Ishikawa (cell line): ENCODE measurements around the gene C1orf122.

ENCODE experiments used
- CEBPB ChIP-seq: IDR thresholded peaks from 2 replicates; pipeline ENCODE4 v1.6.1; 2012
- CREB1 ChIP-seq: IDR thresholded peaks from 2 replicates; pipeline ENCODE4 v1.6.1; 2012; ENCODE audit warnings: low read depth
- EGR1 ChIP-seq: IDR thresholded peaks from 2 replicates; pipeline ENCODE4 v1.6.1; 2012
- EP300 ChIP-seq: IDR thresholded peaks from 2 replicates; pipeline ENCODE4 v1.6.1; 2012; ENCODE audit warnings: borderline replicate concordance
- FOXM1 ChIP-seq: IDR thresholded peaks from 2 replicates; pipeline ENCODE4 v1.6.1; 2012; ENCODE audit warnings: low read depth, borderline replicate concordance
- MAX ChIP-seq: IDR thresholded peaks from 2 replicates; pipeline ENCODE4 v1.6.1; 2012
- NFIC ChIP-seq: IDR thresholded peaks from 2 replicates; pipeline ENCODE4 v1.6.1; 2012
- RAD21 ChIP-seq: IDR thresholded peaks from 2 replicates; pipeline ENCODE4 v1.6.1; 2012; ENCODE audit warnings: low read depth
- TAF1 ChIP-seq: IDR thresholded peaks from 2 replicates; pipeline ENCODE4 v1.6.1; 2012; ENCODE audit warnings: low read depth, mild to moderate bottlenecking
- TCF12 ChIP-seq: IDR thresholded peaks from 2 replicates; pipeline ENCODE4 v1.6.1; 2012; ENCODE audit warnings: low read depth
- TEAD4 ChIP-seq: IDR thresholded peaks from 2 replicates; pipeline ENCODE4 v1.6.1; 2012
- USF1 ChIP-seq: IDR thresholded peaks from 2 replicates; pipeline ENCODE4 v1.6.1; 2012
- YY1 ChIP-seq: IDR thresholded peaks from 2 replicates; pipeline ENCODE4 v1.6.1; 2012; ENCODE audit warnings: low read depth
- ZBTB7A ChIP-seq: IDR thresholded peaks from 2 replicates; pipeline ENCODE4 v1.6.1; 2012; ENCODE audit warnings: low read depth
- TF ChIP-seq, protein P1 (sequence below): IDR thresholded peaks from 2 replicates; pipeline ENCODE4 v1.6.1; 2012; ENCODE audit warnings: low read depth, mild to moderate bottlenecking

Gene C1orf122

DNA sequence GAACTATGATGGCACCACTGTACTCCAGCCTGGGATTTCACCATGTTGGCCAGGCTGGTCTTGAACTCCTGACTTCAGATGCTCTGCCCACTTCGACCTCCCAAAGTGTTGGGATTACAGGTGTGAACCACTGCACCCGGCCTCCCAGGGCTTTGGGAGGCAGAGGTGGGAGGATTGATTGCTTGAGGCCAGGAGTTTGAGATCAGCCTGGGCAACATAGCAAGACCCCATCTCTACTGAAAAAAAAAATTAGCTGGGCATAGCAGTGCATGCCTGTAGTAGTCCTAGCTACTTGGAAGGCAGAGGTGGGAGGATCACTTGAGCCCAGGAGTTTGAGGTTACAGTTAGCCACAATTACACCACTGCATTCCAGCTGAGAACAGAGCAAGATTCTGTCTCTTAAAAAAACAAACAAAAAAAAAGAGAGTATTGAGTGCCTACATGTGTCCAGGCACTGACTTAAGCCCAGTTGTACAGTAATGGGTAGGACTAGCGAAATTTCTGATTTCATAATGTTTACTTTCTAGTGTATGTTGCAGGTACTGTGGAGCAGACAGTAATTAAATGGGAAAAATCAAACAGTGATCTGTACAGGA is 9.7 kb upstream of the C1orf122 start:
- TF ChIP-seq CEBPB: no peak

- TF ChIP-seq EP300 (no peak), RAD21 (no peak), FOXM1 (no peak), ZBTB7A (no peak), YY1 (no peak), TCF12 (no peak), USF1 (no peak), CREB1 (no peak), EGR1 (no peak), MAX (no peak), NFIC (no peak), TEAD4 (no peak), TAF1 (no peak), CEBPB (no peak)
- TF ChIP-seq, protein P1, sequence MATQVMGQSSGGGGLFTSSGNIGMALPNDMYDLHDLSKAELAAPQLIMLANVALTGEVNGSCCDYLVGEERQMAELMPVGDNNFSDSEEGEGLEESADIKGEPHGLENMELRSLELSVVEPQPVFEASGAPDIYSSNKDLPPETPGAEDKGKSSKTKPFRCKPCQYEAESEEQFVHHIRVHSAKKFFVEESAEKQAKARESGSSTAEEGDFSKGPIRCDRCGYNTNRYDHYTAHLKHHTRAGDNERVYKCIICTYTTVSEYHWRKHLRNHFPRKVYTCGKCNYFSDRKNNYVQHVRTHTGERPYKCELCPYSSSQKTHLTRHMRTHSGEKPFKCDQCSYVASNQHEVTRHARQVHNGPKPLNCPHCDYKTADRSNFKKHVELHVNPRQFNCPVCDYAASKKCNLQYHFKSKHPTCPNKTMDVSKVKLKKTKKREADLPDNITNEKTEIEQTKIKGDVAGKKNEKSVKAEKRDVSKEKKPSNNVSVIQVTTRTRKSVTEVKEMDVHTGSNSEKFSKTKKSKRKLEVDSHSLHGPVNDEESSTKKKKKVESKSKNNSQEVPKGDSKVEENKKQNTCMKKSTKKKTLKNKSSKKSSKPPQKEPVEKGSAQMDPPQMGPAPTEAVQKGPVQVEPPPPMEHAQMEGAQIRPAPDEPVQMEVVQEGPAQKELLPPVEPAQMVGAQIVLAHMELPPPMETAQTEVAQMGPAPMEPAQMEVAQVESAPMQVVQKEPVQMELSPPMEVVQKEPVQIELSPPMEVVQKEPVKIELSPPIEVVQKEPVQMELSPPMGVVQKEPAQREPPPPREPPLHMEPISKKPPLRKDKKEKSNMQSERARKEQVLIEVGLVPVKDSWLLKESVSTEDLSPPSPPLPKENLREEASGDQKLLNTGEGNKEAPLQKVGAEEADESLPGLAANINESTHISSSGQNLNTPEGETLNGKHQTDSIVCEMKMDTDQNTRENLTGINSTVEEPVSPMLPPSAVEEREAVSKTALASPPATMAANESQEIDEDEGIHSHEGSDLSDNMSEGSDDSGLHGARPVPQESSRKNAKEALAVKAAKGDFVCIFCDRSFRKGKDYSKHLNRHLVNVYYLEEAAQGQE: no peak
These were observed 5.2 kb upstream of the C1orf122 start for GRCh38 chr1:37802439-37802838.

GRCh38 chr1:37807220-37807554 is 403 bp upstream of the C1orf122 start:
- no peak for TF ChIP-seq CREB1
- no peak for TF ChIP-seq ZBTB7A
- no peak for TF ChIP-seq TEAD4
- TF ChIP-seq USF1: no peak
- TF ChIP-seq YY1: no peak
- no peak for TF ChIP-seq FOXM1
- TF ChIP-seq MAX: no peak
- no peak for TF ChIP-seq NFIC
- TF ChIP-seq RAD21: no peak
- TF ChIP-seq TCF12: no peak

DNA sequence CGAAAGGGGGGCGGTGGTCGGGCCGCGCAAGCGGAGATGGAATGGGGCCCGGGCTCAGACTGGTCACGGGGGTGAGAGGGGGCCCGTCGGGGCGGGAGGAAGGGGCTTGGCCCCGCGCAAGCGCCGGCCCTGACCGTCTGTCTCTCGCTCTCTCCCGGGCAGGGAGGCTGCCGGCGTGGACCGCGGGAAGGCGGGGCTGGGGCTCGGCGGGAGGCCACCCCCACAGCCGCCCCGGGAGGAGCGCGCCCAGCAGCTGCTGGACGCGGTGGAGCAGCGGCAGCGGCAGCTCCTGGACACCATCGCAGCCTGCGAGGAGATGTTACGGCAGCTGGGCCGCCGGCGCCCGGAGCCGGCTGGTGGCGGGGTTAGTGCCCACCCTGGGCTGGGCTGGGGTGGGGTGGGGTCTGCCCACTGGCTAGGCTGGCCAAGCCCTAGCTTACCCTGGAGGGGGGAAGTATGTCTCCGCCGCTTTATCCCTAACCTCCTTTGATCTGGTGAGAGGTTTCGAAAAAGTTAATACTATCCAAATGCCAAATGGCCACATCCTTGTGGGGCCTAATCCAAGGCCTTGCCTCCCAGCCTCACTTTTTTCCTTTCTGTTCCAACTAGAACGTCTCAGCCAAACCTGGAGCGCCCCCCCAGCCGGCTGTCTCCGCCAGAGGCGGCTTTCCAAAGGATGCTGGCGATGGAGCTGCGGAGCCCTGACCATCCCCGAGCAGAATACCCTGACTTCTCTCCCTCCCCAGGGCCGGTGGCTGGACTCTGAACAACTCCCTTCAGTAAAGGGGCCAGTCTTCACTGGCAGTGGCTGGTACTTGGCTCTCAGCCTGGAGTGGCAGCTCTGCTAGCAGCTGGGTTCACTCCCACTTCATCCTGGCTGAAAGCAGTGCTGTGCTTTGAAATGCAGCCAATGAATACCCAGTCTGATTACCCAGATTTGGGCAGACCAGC is 1.1 kb downstream of the C1orf122 start:
- no peak for TF ChIP-seq TEAD4
- peak; percentile 37; the same call in 1 of the 2 replicates for TF ChIP-seq TAF1
- no peak for TF ChIP-seq FOXM1
- 0 out of 2 replicates have a peak, but pooled peaks have one; percentile 0 for TF ChIP-seq NFIC
- peak; percentile 88; the same call in 1 of the 2 replicates for TF ChIP-seq ZBTB7A

- no peak for TF ChIP-seq TCF12
- TF ChIP-seq RAD21: no peak
- TF ChIP-seq NFIC: no peak
- no peak for TF ChIP-seq CREB1
- TF ChIP-seq USF1: no peak
- TF ChIP-seq, protein P1: no peak
- no peak for TF ChIP-seq EGR1
These were observed 2.4 kb downstream of the C1orf122 start for GRCh38 chr1:37809942-37810341.

- TF ChIP-seq EP300 (no peak), RAD21 (peak; percentile 50)
These were observed 3.6 kb downstream of the C1orf122 start for GRCh38 chr1:37811027-37811655.
